NCI-H146 treated with DMSO at 0.1 percent for 48 hours (cell line): ENCODE data around the gene CARNS1.
"Not testable (repeated sequence)": the region's sequence is repeated elsewhere in the genome, so short reads cannot be mapped to it uniquely, and the experiment has no call there.

Experiments used
- DNase-seq: peaks from one replicate; lab custom pipeline; 2025; ENCODE audit not compliant: unreplicated experiment; lab: John Stamatoyannopoulos, UW

CARNS1 gene

DNA sequence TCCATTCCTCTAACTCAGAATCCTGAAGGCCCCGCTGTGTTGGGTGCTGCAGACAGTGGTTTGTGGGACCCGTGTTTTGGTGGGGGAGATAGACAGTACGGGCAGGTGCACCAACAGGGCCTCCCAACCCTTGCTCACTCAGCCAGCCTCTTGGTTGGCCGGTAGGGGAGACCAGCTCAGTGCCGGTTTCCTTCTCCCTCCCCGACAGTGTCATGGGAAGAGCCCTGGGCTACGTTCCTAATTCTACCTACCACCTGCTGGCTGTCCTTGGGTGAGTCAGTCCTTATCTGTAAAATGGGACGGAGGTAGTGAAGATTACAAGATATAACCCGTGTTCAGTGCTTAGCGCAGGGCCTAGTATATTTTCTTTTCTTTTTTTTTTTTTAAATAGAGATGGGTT, 47.7 kb downstream of the CARNS1 start:
- DNase-seq: no peak

DNA sequence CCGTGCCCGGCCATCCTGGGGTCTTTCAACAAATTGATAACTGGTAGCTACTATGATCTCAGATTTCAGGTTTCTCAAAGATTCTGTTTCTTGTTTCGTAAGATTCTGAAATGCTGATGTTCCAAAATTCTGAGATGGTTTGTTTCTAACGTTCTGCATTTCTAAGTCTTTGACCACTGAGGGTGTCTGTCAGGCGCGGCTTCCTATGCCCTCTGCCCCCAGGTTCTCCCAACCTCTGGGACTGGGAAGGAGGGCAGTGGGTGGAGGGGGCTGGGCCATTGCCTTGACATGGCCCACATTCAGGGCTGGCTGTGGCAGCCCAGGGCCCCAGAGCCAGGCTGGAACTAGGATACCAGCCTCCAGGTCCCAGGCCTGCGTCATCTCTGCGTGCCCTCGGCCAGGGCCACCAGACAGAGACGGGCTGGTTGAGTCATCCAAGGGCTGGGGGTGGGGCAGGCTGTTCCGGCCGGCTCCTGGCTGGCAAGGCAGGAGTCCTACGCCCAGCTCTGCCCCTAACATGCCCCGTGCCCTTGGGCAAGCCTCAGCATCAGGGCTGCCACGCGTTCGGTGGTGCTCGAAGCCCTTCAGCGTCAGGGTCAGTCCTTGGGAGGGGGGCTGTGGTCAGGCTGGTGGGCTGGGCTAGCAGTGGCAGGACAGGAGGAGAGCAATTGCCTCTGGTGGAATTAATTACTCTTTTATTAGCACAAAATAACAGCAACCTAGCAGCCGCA, 48.4 kb downstream of the CARNS1 start:
- DNase-seq: no peak

DNA sequence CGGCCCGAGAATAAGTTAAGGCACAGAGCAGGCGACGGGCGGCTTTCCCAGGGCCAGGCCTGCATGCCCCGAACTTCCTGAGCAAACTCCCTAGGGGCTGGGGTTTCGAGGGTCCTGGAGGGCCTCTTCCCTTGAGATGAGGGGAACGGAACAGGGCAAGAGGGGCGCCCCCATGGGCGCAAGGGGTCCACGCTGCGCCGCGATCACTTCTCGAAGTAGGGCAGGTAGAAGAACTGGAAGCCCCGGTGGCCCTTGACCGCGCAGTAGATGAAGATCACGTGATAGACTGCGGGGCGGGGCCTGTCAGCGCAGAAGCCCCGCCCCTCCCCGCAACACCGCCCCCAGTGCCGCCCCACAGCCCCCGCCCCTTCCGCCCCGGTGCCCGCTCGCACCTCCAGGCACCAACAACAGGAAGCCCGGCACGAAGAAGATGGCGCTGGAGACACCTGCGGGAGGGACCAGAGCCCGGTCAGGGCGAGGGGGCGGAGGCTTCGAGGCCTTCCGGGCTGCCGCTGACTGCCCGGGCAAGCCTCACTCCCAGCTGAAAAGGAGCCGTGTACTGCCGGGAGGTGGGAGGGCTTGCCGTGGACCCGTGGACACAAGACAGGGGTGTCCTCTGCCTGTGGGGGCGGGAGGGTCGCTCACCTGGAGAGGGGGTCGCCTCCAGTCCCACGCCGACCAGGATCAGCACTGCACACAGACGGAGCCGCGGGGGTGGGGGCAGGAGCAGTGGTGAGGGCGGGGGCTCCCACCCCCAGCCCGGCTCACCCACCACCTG, 49.1 kb downstream of the CARNS1 start:
- DNase-seq: peak; percentile 95

GRCh38 chr11:67465189-67465510, 49.7 kb downstream of the CARNS1 start:
- DNase-seq: peak; percentile 29

DNA sequence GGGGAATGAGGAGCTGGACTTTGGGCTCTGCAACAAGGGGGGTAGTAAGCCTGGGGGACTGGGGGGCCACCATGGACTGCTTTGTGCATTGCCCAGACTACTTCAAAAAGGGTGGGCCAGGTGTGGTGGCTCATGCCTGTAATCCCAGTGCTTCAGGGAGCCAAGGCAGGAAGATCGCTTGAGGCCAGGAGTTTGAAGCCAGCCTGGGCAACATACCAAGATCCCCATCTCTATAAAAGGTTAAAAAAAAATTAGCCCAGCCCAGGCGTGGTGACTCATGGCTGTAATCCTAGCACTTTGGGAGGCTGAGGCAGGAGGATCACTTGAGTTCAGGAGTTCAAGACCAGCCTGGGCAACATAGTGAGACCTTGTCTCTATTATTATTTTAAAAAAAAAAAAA, 50.1 kb downstream of the CARNS1 start:
- not testable (repeated sequence) for DNase-seq

GRCh38 chr11:67466367-67466766, 50.9 kb downstream of the CARNS1 start:
- no peak for DNase-seq

GRCh38 chr11:67466962-67467771, 51.7 kb downstream of the CARNS1 start:
- no peak for DNase-seq

DNA sequence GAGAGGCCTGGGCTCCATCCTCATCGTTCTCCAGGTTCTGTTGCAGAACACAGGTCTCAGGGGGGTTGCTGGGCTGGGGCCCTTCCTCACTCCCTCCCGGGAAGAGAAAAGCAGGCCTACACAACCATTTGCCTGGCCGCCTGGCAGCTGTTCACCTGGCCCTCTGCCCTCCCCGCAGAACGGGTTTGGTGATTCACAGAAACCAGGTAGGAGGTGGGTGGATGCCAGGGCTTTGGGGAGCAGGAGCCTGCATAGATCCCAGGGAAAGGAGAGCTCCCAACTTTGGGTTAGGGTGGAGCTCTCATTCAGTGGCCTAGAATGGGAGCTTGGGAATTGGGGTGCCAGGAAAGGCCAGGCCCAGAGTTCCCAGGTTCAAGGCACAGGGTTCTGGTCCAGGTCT, 52.6 kb downstream of the CARNS1 start:
- DNase-seq: no peak

DNA sequence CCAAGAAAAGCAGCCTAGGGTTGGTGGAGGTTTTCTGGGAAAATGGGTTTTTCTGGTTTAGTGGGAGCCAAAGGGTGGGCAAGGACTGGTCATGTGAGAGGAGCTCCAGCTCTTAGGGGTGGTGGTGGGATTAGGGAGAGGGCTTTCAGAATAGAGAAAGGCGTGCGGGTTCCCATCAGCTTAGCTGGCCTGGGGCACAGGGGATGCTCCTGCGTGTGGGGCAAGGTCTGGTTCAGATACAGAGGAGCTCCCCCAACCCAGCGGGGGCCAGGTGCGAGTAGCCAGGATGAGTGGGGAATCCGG, 52.9 kb downstream of the CARNS1 start:
- DNase-seq: no peak

GRCh38 chr11:67468759-67469507, 53.5 kb downstream of the CARNS1 start, which contains the start of gene TMEM134:
Gene TMEM134 (minus strand): TSS chr11:67469251. CDS start chr11:67469192, 59 bp downstream.
- DNase-seq: peak; percentile 83

- DNase-seq: no peak
Observed at GRCh38 chr11:67469508-67469811, 54.0 kb downstream of the CARNS1 start.

GRCh38 chr11:67470337-67471002, 55.0 kb downstream of the CARNS1 start:
- no peak for DNase-seq

GRCh38 chr11:67472882-67473281, 57.4 kb downstream of the CARNS1 start:
- no peak for DNase-seq
